Breast epithelium (tissue), 4 donors: Measurements from ENCODE around the gene EPN2. TPM values are rescaled to one million over a fixed set of nuclear protein-coding genes. Genes with fewer than 3 reads are reported as not detected.

Source experiments
- DNase-seq, 2 donors: peaks; one replicate each; pipeline ENCODE4 v3.0.0-alpha.2; 2019; ENCODE audit warnings: low spot score in 2 of 2
- H3K27ac ChIP-seq, 2 donors: fragments of 200-600 bp; sonication (generic) in 1 of 2; one replicate each; pipeline ENCODE4 v1.5.1; 2016 to 2019; ENCODE audit warnings: mild to moderate bottlenecking in 1 of 2
- H3K27me3 ChIP-seq, 2 donors: fragments of 200-600 bp; sonication (generic) in 1 of 2; one replicate each; pipeline versions ENCODE4 v1.5.1 to v1.6.0; 2017 to 2019; ENCODE audit warnings: control low read depth in 1 of 2, mild to moderate bottlenecking in 1 of 2
- H3K36me3 ChIP-seq: fragments of 200-600 bp; one replicate; pipeline ENCODE4 v1.5.1; 2019
- H3K4me1 ChIP-seq, 2 donors: fragments of 200-600 bp; sonication (generic); one replicate each; pipeline ENCODE4 v1.5.1; 2016 to 2019; ENCODE audit warnings: control low read depth in 1 of 2
- H3K4me3 ChIP-seq, 3 donors: fragments of 200-600 bp; sonication (generic); 1 replicate in 2 of 3; 2 replicates in 1 of 3; pipeline ENCODE4 v1.5.1; 2016 to 2019; ENCODE audit warnings: mild to moderate bottlenecking in 3 of 3, moderate library complexity in 2 of 3
- H3K9me3 ChIP-seq, 2 donors: fragments of 200-600 bp; sonication (generic) in 1 of 2; one replicate each; pipeline ENCODE4 v1.5.1; 2016 to 2019; ENCODE audit warnings: control low read depth in 1 of 2
- CTCF ChIP-seq, 3 donors: fragments of 450-650 bp; IDR thresholded peaks; one replicate each; pipeline ENCODE4 v1.5.1; 2016 to 2017; ENCODE audit warnings: antibody characterized with exemption in 3 of 3, mild to moderate bottlenecking in 3 of 3, moderate library complexity in 3 of 3
- POLR2A ChIP-seq: fragments of 450-650 bp; IDR thresholded peaks from one replicate; pipeline ENCODE4 v1.6.1; 2016; ENCODE audit warnings: antibody characterized with exemption, mild to moderate bottlenecking, moderate library complexity
- POLR2AphosphoS5 ChIP-seq, 3 donors: sonication (generic); formaldehyde crosslinking; IDR thresholded peaks; one replicate each; pipeline ENCODE4 v1.6.1; 2017; ENCODE audit warnings: antibody characterized with exemption in 3 of 3
- intact Hi-C: fragments of 100-400 bp; cut with DNase I; formaldehyde crosslinking; loops from one replicate; pipeline ENCODE4 v1.15.1; 2023; ENCODE audit warnings: low total_unique reads
- total RNA-seq, 3 donors: library from RNA; depleted of rRNA; stranded (reverse); fragments of >200 nt; gene quantifications; one replicate each; pipeline ENCODE4 v1.1.0, GENCODE V29; 2016

EPN2 gene
- total RNA-seq, 3 donors from 2014 or later: 26.6 to 36.7 (median 30.6) TPM

DNA sequence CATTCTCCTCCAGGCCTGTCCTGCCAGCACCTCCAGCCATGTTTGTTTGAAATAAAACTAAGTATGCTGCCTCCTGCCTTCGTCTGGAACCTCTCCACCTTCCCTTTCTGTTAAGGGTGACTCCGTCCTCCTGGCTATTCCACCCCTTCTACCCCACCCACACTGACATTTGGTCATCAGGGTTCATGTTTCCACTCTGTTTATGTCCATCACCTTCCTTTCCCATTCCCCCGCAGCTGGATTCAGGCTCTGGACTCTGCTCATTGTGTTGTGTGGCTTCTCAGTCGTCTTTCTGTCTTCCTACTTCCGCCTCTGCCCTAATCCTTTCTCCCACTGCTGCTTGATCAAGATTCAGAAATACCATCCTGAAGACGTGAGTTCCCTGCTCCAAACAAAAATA is 28.6 kb downstream of the EPN2 start:
- Histone ChIP-seq H3K4me1 (peaks cover 0 to 19% of the 10 kb centered on the region in 2 donors), H3K27me3 (no peaks in the 10 kb centered on the region), H3K9me3 (no peaks in the 10 kb centered on the region), H3K36me3 (no peaks in the 10 kb centered on the region), H3K4me3 (no peak overlapping the region), H3K27ac (no peak overlapping the region)
- TF ChIP-seq POLR2AphosphoS5 (IDR thresholded peaks at IDR 0.05) (no peak), POLR2A (no peak), CTCF (IDR thresholded peaks at IDR 0.05) (no peak)
- intact Hi-C loops: no loop called here
- DNase-seq: no peak

DNA sequence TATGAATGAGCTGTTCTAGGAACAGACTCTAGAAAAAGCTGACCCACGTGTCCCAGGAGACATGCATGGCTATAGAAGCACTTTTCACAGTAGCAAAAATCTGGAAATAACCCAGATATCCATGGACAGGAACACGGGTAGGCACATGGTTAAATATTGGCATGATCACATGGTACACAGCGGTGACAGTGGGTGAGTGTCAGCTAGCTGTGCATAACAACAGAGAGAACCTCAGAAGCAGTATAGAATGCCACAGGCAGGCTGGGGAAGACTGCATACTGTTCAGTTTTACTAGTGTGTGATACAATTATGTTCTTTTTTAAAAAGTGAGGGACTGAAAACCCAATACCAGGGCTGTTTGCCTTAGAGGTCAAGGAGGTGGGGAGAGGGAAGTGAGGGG is 31.4 kb downstream of the EPN2 start:
- Histone ChIP-seq H3K27ac (peak overlapping the region; percentile 72 to 76), H3K4me3 (no peak overlapping the region), H3K4me1 (peaks cover 4 to 19% of the 10 kb centered on the region in 2 donors), H3K9me3 (no peaks in the 10 kb centered on the region), H3K36me3 (no peaks in the 10 kb centered on the region), H3K27me3 (no peaks in the 10 kb centered on the region)
- DNase-seq: no peak
- TF ChIP-seq POLR2A (no peak), POLR2AphosphoS5 (IDR thresholded peaks at IDR 0.05) (no peak), CTCF (IDR thresholded peaks at IDR 0.05) (no peak)
- intact Hi-C loops: no loop called here

DNA sequence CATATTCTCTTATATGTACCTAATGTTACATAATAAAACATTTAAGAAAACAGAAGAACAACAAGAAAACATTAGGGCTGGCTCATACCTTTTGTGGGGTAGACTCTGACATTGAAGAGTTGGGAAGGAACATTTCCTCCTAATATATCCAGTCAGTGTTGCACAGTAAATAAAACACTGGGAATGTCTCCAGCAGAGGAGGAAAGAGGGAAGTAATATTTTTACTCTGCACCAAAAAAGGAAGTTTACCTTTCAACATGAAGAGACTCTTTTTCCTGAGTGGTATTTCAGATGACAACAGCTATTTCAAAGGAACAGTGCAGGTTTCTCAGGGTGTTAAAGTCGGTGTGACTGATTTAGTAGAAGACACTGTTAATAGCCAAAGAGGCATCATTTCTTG is 31.9 kb downstream of the EPN2 start:
- peaks cover 4 to 19% of the 10 kb centered on the region in 2 donors for H3K4me1 ChIP-seq
- no peak for DNase-seq
- TF ChIP-seq POLR2AphosphoS5 (IDR thresholded peaks at IDR 0.05): no peak
- no peak for TF ChIP-seq POLR2A
- TF ChIP-seq CTCF (IDR thresholded peaks at IDR 0.05): no peak
- H3K27ac ChIP-seq: peak overlapping the region; percentile 72 to 76
- intact Hi-C loops: no loop called here
- H3K9me3 ChIP-seq: no peaks in the 10 kb centered on the region
- no peak overlapping the region for H3K4me3 ChIP-seq
- H3K36me3 ChIP-seq: no peaks in the 10 kb centered on the region
- no peaks in the 10 kb centered on the region for H3K27me3 ChIP-seq

DNA sequence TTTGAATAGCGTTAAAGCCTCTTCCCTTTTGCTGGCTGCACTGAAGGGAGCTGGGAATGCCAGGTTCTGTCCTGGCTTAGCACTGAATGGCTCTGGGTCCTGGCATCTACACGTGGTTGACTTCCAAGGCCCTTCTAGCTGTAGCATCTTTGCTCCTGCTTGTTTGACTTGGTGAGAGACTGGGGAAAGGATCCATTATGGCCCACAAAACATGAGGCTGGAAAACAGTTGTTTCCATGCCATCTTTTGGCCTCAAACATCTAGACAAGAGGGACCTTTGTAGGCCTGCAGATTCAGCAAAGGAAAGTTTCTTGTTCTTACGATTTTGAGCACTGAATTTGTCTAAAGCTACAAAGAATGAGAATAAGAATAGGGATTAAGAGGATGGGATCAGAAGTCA is 32.5 kb downstream of the EPN2 start:
- H3K9me3 ChIP-seq: no peaks in the 10 kb centered on the region
- H3K4me3 ChIP-seq: no peak overlapping the region
- no peaks in the 10 kb centered on the region for H3K27me3 ChIP-seq
- no peaks in the 10 kb centered on the region for H3K36me3 ChIP-seq
- H3K27ac ChIP-seq: peak overlapping the region; percentile 72 to 76
- TF ChIP-seq POLR2A: no peak
- no peak for TF ChIP-seq POLR2AphosphoS5 (IDR thresholded peaks at IDR 0.05)
- no peak for TF ChIP-seq CTCF (IDR thresholded peaks at IDR 0.05)
- no peak for DNase-seq
- intact Hi-C loops: no loop called here
- peaks cover 4 to 19% of the 10 kb centered on the region in 2 donors for H3K4me1 ChIP-seq

DNA sequence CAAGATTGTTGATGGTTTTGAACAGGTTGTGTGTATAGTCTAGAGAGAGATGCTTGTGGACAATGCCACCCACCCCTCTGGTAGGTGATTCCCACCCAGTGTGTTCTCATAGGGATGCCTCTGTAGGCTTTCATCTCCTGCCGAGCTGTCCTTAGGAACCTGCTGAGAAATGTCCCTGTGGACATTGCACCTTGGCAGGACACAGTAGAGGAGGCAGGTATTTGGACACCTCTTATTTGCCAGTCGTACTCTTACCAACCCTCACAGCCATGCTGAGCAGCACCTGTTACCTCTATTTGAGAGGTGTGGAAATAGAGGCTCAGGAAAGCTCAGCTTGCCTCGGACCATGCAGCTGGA is 33.2 kb downstream of the EPN2 start:
- peaks cover 4 to 19% of the 10 kb centered on the region in 2 donors for H3K4me1 ChIP-seq
- intact Hi-C loops: no loop called here
- H3K36me3 ChIP-seq: no peaks in the 10 kb centered on the region
- no peaks in the 10 kb centered on the region for H3K9me3 ChIP-seq
- H3K4me3 ChIP-seq: no peak overlapping the region
- H3K27me3 ChIP-seq: no peaks in the 10 kb centered on the region
- H3K27ac ChIP-seq: peak overlapping the region; percentile 34 to 53
- DNase-seq: no peak
- no peak for TF ChIP-seq POLR2A
